Frontal cortex (tissue), 4 donors: ENCODE results near the gene YPEL5. TPM values are rescaled to one million over a fixed set of nuclear protein-coding genes. Genes with fewer than 3 reads are reported as not detected.
A peak's percentile ranks its signal among the peaks of the same experiment; 100 is the strongest.
"Not testable (repeated sequence)": the region's sequence is repeated elsewhere in the genome, so short reads cannot be mapped to it uniquely, and the experiment has no call there.

Source experiments
- DNase-seq, 2 donors: peaks; one replicate each; pipeline ENCODE4 v3.0.0; 2012; ENCODE audit warnings: low spot score in 2 of 2
- FAIRE-seq: peaks from 2 replicates; lab custom pipeline; 2012; peaks lifted over from hg19 to GRCh38; lab: Jason Lieb, UNC
- total RNA-seq: library from RNA; depleted of rRNA; stranded (reverse); fragments of >200 nt; gene quantifications from one replicate; pipeline ENCODE4 v1.2.3, GENCODE V29; 2014
- donor health status: control.
- donor health status: control.
- donor health status: control.

The YPEL5 gene
- total RNA-seq, 1 donor from 2014 or later: 133 TPM

- FAIRE-seq (no peak), DNase-seq (no peak)
Measured at GRCh38 chr2:30135541-30135940, 11.3 kb upstream of the YPEL5 start.

GRCh38 chr2:30136764-30137444, 9.9 kb upstream of the YPEL5 start:
- no peak for DNase-seq

GRCh38 chr2:30139131-30139870, 7.5 kb upstream of the YPEL5 start:
- FAIRE-seq (no peak), DNase-seq (no peak)

More at GRCh38 chr2:30136764-30137444, 9.9 kb upstream of the YPEL5 start:
- FAIRE-seq: no peak

DNA sequence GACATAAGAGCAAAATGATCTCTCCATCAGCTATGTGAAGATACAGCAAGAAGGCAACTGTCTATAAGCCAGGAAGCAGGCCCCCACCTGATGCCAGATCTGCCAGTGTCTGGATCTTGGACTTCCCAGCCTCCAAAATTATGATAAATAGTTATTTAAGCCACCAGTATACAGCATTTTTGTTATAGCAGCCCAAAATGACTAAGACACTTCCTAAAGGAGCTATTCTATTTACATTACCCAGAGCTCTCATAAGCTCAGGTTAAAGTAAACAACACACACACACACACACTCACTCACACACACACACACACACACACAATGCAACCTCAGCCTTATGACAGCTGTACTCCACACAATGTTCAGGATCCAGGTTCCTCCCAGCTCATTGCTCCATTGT, 5.7 kb upstream of the YPEL5 start:
- no peak for FAIRE-seq

DNA sequence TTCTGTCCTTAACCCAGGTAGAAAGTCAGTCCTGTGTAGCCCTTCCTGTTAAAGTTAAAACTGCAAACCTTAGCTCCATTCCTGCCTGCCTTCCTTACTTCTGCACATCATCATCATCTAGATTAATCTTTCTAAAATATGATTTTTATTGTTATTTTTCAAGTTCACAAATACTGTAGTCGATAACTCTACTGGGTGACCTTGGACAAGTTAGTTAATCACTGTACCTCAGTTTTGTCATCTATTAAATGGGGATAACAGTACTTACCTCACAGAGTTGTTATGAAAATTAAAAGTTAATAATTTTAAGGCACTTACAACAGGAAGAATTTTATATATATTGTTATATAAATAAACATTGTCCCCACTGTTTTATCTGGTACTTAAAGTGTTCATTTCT, 2.5 kb upstream of the YPEL5 start:
- DNase-seq (no peak), FAIRE-seq (no peak)

More for the DNA sequence above, 5.7 kb upstream of the YPEL5 start:
- no peak for DNase-seq

GRCh38 chr2:30144951-30145350, 1.9 kb upstream of the YPEL5 start:
- not testable (repeated sequence) for FAIRE-seq, DNase-seq

DNA sequence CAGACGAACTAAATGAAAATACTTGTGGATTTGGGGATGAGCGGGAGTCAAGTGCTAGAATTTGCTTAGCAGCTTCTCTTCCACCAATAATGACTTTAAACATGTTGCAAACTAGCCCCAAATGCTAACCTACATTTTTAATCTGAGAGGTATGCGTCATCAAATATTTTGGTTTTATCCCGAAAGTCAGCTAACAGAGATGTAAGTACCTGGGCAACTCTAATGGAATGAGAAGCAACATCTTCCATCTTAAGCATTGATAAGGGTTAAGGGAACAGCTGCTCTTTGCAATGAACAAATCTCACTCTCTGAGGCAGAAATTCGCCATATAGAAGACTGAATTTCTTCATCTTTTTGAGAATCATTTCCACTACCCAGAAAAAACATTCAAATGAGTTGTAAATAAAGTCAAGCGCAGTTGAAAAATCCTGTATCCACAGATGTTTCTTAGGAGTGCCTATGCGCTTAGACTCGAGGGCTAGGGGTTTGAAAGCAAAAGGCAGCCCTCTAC, 926 bp upstream of the YPEL5 start:
- no peak for DNase-seq
- no peak for FAIRE-seq

DNA sequence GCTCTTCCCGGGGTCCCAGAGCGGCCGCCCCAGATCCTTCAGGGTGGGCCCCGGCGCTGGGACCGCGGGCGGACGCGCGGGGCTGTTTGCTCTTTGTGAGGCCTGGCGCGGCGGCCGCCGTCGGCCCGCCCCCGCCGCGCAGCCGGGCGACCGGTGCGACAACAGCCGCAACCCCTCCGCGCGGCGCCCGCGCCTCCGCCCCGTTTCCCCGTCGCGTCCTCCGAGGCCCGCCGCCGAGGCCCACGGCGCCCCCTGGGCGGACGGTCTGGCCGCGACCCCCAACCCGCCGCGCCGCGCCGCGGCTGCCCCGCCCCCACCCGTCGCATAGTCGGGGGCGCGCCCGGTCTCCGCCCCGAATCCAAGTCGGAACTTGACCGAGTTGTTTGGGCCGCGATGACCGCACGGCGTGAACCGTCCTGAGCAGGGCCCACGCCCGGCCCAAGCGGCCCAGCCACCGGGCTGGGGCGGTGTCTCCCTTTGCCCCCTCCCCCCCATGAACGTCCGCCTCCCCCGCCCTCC, 448 bp downstream of the YPEL5 start:
- FAIRE-seq (no peak), DNase-seq (no peak)

DNA sequence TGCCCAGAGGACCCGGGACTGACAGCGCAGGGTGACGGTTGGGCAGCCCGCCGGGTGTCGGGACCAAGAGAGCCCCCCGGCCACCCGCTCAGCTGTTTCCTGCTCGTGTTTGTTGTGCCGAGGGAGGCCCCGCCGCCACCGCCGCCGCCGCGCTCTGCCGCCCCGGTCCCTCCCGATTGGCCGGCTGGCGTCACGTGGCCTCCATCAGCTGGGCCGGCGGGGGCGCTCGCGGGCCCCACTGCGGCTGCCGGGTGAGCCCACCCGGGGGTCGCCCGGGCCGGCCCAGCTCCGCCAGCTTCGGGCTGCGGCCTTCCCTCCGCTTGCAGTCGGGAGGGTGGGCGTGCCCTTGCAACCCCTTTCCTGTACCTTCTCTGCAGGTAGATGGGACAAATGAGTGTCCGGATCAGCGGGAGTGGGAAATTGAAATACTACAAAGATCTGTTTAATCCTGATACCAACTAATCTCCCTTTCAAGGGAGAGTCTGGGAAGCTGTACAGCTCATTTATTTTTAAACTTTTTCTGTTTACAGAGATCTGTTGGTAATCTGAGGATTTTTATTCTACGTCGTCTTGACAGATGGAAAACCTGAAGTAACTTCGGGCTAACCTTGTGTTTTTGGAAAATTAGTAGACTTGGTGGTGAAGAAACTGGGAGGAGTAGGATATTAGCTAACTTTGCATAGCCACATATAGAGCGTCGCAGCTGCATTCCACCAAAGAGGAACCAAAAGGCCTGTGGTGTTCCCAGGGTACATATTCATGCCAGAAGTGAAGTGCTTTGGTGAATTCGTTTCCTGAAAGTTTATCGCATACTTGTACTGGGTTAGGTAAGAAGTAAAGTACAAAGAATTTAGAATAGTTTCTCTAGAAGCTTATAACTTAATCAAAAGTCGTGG, 1.2 kb downstream of the YPEL5 start:
- FAIRE-seq (no peak), DNase-seq (peak; percentile 87 to 93)

GRCh38 chr2:30148850-30149249, 2.0 kb downstream of the YPEL5 start:
- FAIRE-seq: no peak
- DNase-seq: no peak

GRCh38 chr2:30149513-30149912, 2.7 kb downstream of the YPEL5 start:
- DNase-seq: no peak

DNA sequence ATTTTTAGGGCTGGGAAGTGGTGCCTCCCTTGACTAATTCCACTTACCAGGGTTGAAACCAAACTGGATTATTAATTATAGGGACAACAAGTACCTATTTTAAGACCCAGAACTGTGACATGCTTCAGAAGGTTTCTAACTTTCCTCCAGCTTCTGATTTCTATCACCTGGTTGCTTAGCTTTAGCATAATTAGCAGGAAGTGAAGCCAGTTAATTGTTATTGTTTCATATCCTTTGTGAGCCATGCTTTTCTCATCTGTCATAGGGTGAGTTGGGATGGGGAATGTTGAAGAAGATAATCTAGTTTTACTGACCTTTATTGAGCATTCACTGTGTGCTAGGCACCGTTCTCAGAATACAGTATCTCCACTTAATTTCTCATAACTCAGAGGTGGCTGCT, 3.2 kb downstream of the YPEL5 start:
- FAIRE-seq (no peak), DNase-seq (no peak)

More at GRCh38 chr2:30149513-30149912, 2.7 kb downstream of the YPEL5 start:
- no peak for FAIRE-seq

DNA sequence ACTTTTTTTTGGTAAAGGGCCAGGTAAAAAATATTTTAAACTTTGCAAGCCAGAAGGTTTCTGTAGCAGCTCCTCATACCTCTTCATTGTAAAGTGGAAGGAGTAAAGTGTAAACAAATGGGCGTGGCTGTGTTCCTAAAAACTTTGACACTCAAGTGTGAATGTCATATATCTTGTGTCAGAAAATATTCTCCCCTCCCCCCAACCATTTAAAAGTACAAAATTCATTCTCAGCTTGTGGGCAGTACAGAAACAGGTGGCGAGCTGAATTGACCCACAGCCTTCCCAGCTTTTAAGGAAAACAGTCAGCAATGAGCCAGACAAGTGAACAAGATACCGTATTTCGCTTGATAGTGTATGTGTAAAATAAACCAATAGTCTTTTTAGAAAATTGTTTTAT, 4.0 kb downstream of the YPEL5 start:
- DNase-seq (no peak), FAIRE-seq (no peak)

GRCh38 chr2:30152385-30152784, 5.6 kb downstream of the YPEL5 start:
- no peak for FAIRE-seq

DNA sequence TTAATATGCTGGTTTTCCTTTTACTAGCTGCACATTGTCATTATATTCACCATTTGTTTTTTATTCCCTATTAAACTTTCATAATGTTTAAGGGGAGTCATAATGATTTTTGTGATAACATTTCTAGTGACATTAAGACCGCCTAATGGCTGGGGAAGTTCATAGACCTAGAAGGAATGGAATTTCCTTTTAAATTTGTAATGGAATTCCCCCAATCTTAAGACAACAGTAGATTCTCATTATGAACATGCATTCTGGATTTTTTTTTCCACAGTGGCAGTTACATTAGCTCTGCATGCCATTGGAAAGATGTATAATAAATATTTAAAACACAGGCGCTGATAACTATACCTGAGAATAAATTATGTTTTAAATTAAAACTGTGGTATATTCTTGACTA, 8.4 kb downstream of the YPEL5 start:
- DNase-seq: no peak

More at GRCh38 chr2:30152385-30152784, 5.6 kb downstream of the YPEL5 start:
- DNase-seq: no peak

GRCh38 chr2:30155889-30156658, 9.3 kb downstream of the YPEL5 start:
- no peak for DNase-seq
- no peak for FAIRE-seq

More for the DNA sequence above, 8.4 kb downstream of the YPEL5 start:
- FAIRE-seq: no peak

DNA sequence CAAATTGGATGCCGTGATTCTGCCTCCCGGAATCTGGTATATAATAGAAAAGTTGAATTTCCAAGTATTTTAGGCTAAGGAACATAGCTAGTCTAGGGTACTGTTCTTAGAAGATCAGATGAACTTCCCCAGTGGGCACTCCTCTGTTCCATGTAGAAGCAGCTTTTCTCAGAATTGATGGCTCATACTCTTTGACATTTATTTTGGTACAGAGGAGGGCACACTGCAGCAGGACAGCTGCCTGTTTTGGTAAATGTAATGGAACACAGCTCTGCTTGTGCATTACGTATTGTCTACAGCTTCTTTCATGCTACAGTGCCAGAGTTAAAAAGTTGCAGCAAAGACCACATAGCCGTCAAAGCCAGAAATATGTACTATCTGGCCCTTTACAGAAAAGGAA, 10.8 kb downstream of the YPEL5 start:
- DNase-seq (no peak), FAIRE-seq (no peak)

- no peak for DNase-seq
- no peak for FAIRE-seq
Measured at GRCh38 chr2:30159766-30160165, 13.0 kb downstream of the YPEL5 start.
